HG03095 (cell line): ENCODE data around the gene KLLN.
"Not testable (repeated sequence)": the region's sequence is repeated elsewhere in the genome, so short reads cannot be mapped to it uniquely, and the experiment has no call there.

Experiments
- ATAC-seq: cut with Tn5 transposase; IDR thresholded peaks from one replicate; pipeline ENCODE4 v1.9.1; 2021; ENCODE audit warnings: moderate library complexity; ENCODE audit not compliant: unreplicated experiment

The KLLN gene

DNA sequence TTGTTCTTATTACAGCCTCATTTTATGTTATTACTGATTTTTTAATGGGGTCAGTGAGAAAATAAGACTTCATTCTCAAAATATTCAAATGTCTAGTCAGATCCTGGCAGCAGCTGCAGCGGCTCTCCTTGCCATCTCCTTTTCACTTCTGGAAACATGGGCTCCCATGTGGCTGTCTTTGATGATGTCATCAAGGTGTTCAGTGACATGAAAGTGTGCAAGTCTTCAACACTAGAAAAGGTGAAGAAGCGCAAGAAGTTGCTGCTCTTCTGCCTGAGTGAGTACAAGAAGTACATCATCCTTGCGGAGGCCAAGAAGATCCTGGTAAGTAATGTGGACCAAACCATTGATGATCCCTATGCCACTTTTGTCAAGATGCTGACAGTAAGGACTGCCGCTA, 19.6 kb downstream of the KLLN start:
- no peak for ATAC-seq

- ATAC-seq, result no peak
Observed at GRCh38 chr10:87842776-87843497, 20.4 kb downstream of the KLLN start.

DNA sequence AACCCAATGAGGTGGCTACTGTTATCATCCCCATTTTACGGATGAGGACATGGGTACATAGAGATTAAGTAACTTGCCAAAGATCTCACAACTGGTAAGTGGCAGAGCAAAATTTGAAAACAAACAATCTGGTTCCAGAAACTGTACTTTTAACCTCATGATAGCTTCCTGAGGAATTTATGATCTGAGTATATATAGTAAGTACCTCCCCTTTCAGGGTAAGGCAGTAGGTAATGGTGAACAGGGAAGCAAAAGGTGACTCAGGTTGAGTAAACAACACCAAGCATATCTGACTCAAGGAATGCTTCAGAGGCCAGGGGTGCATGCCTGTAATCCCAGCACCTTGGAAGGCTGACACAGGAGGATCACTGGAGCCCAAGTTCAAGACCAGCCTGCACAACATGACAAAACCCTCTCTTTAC, 21.1 kb downstream of the KLLN start:
- ATAC-seq, result no peak

DNA sequence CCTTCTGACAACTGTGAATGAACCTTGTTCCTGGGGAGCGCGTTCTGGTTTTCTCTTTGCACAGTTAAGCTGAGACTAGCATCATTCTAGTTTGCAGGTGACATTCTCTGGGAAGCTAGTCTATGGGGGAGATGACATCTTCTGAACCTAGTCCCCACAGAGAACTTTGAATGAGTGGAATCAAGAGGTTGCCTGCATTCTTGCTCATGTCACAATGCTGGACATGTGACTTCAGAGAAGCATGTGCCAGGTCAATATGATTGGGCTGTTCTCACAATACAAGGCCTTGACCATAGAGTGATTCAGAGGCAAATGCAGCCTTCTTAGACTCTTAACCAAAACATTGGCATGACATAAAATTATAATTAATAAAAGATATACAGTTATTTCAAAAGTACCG, 22.1 kb downstream of the KLLN start:
- ATAC-seq, result no peak

- ATAC-seq, result no peak
Observed at GRCh38 chr10:87838650-87839049, 24.7 kb downstream of the KLLN start.

DNA sequence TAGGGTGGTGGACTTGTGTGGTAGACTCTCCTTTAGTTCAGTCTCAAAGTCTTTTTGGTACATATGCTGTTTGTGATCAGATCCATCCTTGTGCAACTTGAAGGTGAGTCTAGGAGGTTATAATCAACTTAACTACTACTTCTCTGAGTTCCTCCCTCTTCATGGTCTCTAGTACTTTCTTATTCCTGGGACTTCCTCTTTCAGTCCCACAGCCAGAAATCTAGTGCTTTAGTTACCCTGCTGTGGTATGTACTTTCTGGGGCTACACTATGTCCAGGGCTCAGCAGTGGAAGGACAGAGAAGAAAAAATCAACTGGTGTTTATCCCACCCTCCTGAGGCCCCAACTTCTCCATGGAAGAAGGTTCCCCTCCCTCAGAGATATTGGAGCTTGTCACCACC, 25.9 kb downstream of the KLLN start:
- ATAC-seq, result no peak

- no peak for ATAC-seq
Observed at GRCh38 chr10:87836098-87836497, 27.2 kb downstream of the KLLN start.

GRCh38 chr10:87829986-87830729, 33.2 kb downstream of the KLLN start:
- ATAC-seq, result no peak

DNA sequence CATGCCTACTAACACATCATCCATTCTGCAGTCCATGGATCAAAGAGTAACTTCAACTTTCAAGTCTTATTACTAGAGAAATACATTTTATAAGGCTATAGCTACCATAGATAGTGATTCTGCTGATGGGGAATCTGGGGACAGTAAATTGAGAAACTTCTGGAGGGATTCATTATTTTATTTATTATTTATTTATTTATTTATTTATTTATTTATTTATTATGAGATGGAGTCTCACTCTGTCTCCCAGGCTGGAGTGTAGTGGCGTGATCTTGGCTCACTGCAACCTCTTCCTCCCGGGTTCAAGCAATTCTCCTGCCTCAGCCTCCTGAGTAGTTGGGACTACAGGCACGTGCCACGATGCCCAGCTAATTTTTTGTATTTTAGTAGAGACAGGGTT, 34.3 kb downstream of the KLLN start:
- not testable (repeated sequence) for ATAC-seq

DNA sequence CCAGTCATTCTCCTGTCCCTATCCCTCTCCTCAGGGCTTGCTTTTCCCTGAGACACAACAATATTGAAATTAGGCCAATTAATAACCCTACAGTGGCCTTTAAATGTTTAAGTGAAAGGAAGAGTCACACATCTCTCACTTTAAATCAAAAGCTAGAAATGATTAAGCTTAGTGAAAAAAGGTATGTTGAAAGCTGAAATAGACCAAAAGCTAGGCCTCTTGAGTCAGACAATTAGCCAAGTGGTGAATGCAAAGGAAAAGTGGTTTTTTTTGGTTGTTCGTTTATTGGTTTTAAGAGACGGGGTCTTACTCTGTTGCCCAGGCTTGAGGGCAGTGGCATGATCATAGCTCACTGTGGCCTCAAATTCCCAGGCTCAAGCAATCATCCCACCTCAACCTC, 35.7 kb downstream of the KLLN start:
- ATAC-seq, result no peak

- no peak for ATAC-seq
Observed at GRCh38 chr10:87826653-87827052, 36.7 kb downstream of the KLLN start.

GRCh38 chr10:87819289-87819585, 44.1 kb downstream of the KLLN start:
- ATAC-seq, result no peak

DNA sequence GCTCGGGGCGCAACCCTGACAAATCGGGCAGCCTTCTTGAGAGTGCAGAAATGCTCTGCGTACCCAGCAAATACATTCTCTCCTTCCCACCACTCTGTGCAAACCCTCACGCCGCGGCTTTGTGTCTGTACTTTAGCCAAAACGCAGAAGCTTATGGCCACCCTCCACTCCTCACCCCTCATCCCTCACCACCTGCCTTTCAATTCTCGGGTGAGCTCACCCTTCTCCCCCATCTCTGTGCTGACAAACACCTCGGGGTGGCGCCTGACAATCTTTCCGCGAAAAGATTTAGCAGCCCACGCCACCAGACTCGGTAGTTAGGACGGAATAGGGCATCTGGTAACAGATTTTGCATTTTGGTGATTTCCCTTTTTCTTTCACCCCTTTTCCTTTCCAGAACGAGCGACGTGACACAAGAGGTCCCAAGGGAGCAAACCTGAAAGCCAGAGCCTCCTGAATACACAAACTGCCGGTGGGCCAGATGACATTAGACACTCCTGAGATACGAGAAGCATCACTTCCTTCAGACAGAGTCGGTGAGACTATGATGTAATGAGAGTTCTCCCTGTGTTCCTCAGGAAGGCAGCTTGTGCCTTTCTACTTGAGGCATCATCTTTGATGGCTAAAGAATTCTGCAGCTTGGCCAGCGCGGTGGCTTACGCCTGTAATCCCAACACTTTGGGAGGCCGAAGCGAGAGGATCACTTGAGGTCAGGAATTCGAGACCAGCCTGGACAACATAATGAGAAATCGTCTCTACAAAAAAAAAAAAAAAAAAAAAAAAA, 44.6 kb downstream of the KLLN start:
- ATAC-seq, result peak; percentile 47

DNA sequence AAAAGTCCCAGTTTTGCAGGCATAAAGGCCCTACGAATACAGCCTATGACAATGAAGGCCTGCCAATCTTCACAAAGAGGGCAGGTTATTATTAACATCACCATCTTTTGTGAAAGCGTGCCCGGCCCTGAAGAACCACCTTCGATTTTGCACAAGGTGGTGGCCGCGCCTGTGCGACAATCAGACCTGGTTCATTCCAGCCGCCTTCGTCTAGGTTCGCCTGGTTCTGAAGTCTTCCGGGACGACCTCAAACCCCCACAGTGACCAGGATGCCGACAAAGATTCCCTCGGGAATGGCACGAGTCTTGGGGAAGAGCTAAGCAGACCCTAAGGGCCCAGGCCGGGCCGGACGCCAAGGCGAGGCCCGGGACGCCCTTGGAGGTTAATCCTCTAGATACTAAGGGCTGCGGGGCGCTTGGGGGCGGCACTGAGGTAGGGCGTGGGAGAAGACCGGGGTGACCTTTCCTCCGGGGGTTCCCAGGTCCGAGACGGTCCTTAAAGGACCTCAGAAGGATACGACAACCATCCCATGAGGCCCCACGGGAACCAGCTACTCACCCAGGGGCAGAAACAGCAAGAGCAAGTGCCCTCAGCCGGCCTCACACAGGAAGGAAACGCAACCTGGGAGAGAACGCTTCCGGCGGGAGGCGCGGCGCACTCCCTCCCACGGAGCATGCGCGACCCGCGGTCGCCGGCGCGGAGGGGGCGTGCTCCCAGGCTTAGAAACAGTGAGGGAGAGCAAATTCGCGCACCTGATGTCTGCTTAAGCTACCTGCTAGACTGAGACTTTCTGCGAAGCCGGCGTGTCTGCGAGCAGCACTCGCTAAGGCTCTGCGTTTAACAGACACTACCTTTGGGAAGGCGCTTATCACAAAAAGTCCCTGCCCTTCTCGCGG, 45.5 kb downstream of the KLLN start, which contains the start of gene ATAD1:
Gene ATAD1, minus strand, starts transcription at position 618 of the 896 bp plus-strand sequence. CDS start 3,627 bp downstream, outside the sequence.
- peak; percentile 61 for ATAC-seq

- no peak for ATAC-seq
Observed at GRCh38 chr10:87816898-87817608, 46.3 kb downstream of the KLLN start.

- ATAC-seq, result no peak
Observed at GRCh38 chr10:87816163-87816897, 47.0 kb downstream of the KLLN start.
